Measurements from ENCODE around the gene IGSF23.
"Not testable (repeated sequence)": the region's sequence is repeated elsewhere in the genome, so short reads cannot be mapped to it uniquely, and the experiment has no call there.

The IGSF23 gene

GRCh38 chr19:44664976-44665375 lies 51.6 kb downstream of the IGSF23 start:
- no peak for DNase-seq (ENCODE audit: low read depth in 2 of 2)

GRCh38 chr19:44666852-44667556 lies 53.6 kb downstream of the IGSF23 start:
- no peak for DNase-seq (ENCODE audit: low read depth in 2 of 2)

- no peak for DNase-seq (ENCODE audit: low read depth in 2 of 2)
Measured at GRCh38 chr19:44668985-44669764, 55.8 kb downstream of the IGSF23 start.

GRCh38 chr19:44670027-44670426 lies 56.7 kb downstream of the IGSF23 start:
- not testable (repeated sequence) for DNase-seq (ENCODE audit: low read depth in 2 of 2)

GRCh38 chr19:44671400-44671799 lies 58.0 kb downstream of the IGSF23 start, which contains the start of gene CEACAM19:
TSS of gene CEACAM19 (plus strand) at chr19:44671482. CDS start at chr19:44671932, 450 bp downstream.
- no peak for DNase-seq (ENCODE audit: low read depth in 2 of 2)

- no peak for DNase-seq (ENCODE audit: low read depth in 2 of 2)
Measured at GRCh38 chr19:44672226-44672625, 58.9 kb downstream of the IGSF23 start.

- no peak for DNase-seq (ENCODE audit: low read depth in 2 of 2)
Measured at GRCh38 chr19:44673510-44673909, 60.1 kb downstream of the IGSF23 start.

- DNase-seq (ENCODE audit: low read depth in 2 of 2), result no peak
Measured at GRCh38 chr19:44675521-44675920, 62.2 kb downstream of the IGSF23 start.

- no peak for DNase-seq (ENCODE audit: low read depth in 2 of 2)
Measured at GRCh38 chr19:44677019-44677811, 63.9 kb downstream of the IGSF23 start.

- DNase-seq (ENCODE audit: low read depth in 2 of 2), result no peak
Measured at GRCh38 chr19:44680536-44680935, 67.2 kb downstream of the IGSF23 start.

GRCh38 chr19:44681992-44682790 lies 68.8 kb downstream of the IGSF23 start:
- no peak for DNase-seq (ENCODE audit: low read depth in 2 of 2)

- DNase-seq (ENCODE audit: low read depth in 2 of 2), result no peak
Measured at GRCh38 chr19:44682807-44683206, 69.4 kb downstream of the IGSF23 start.

GRCh38 chr19:44683434-44684210 lies 70.3 kb downstream of the IGSF23 start:
- no peak for DNase-seq (ENCODE audit: low read depth in 2 of 2)

GRCh38 chr19:44684396-44684795 lies 71.0 kb downstream of the IGSF23 start:
- not testable (repeated sequence) for DNase-seq (ENCODE audit: low read depth in 2 of 2)

GRCh38 chr19:44684892-44685863 lies 71.8 kb downstream of the IGSF23 start:
- DNase-seq (ENCODE audit: low read depth in 2 of 2), result no peak

- DNase-seq (ENCODE audit: low read depth in 2 of 2), result no peak
Measured at GRCh38 chr19:44685877-44686276, 72.5 kb downstream of the IGSF23 start.
